AML-193 (cell line): Measurements from ENCODE around the gene TRAPPC3L.
"Not testable (repeated sequence)": the region's sequence is repeated elsewhere in the genome, so short reads cannot be mapped to it uniquely, and the experiment has no call there.

ENCODE experiments used
- DNase-seq, 2 experiments: peaks; one replicate each; lab custom pipeline; 2025; lab: John Stamatoyannopoulos, UW

TRAPPC3L gene

GRCh38 chr6:116513224-116513875 is 32.1 kb downstream of the TRAPPC3L start:
- DNase-seq = no peak

DNA sequence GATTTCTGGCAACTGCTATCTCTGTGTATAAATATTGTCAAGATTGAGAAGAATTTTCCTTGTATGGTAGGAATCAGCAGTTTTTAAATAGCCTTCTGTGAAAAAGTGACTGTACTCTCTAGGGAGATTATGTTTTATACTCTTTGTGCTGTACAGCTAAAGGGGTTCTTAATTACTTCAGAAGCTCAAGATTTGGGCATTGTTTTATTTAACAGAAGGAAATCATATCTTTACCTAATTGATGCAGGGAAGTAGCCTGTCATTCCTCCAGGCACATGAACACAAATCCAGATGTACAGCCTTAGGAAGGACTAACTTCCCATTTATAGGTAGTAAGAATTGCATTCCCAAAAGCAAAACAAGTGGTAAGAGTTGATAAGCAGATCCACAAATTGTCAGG is 32.8 kb downstream of the TRAPPC3L start:
- no peak for DNase-seq

DNA sequence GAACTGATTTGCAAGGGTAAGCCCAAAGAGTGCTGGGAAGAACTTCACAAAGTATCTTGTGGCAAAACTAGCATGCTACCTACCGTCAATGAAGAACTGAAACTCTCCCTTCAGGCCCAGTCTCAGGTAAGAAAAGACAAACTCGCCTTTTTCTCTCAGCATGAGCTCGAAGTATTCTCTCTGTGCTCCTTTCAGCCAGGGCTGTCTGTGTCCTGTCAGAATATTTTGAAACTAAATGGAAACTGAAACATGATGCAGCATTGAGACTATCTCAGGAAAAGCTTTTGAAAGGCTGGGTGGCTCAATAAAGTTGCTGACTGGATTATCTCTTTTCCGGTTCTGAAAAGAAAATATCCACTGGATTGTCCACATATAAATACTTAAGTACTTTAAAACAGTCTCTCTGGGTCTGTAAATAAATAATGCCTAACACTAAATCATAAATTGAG is 33.3 kb downstream of the TRAPPC3L start:
- DNase-seq = no peak

DNA sequence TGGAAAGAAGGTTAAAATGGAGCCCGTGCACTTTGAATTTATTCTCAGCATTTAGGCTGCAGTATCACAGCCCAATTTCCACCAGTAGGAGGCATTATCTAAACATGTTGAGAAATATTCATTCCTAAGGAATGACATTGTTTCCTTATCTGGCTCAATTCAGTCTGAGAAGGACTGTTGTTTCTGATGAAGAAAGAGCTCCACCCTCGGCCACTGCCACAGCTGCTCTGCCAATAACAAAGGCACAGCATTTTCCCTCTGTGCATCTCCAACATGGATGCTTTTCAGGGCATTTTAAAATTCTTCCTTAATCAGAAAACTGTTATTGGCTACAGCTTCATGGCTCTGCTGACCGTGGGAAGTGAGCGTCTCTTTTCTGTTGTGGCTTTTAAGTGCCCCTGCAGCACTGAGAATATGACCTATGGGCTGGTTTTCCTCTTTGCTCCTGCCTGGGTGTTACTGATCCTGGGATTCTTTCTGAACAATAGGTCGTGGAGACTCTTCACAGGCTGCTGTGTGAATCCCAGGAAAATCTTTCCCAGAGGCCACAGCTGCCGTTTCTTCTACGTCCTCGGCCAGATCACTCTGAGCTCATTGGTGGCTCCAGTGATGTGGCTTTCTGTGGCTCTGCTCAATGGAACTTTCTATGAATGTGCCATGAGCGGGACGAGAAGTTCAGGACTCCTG is 33.9 kb downstream of the TRAPPC3L start, which contains the start of gene CALHM5:
Gene CALHM5, plus strand, starts transcription at position 216 of the 687 bp plus-strand sequence. Its CDS starts 58 bp downstream, at position 274.
- DNase-seq = peak in 1 of 2 experiments; percentile 11

DNA sequence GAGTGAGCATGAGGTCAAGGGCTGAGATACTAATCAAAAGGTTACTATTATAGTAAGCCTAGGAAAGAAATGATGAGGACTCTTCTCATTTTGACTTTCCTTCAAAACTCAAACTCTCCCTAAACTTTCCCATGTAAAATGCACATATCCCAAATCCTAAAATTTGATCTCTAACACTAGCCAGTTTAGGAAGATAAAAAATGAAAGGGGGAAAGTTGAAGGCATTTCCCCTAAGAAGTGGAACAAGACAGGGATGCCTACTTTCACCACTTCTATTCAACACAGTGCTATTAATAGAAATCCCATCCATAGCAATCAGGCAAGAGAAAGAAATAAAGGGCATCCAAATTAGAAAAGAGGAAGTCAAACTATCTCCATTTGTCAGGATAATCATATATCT is 37.0 kb downstream of the TRAPPC3L start:
- no peak for DNase-seq

DNA sequence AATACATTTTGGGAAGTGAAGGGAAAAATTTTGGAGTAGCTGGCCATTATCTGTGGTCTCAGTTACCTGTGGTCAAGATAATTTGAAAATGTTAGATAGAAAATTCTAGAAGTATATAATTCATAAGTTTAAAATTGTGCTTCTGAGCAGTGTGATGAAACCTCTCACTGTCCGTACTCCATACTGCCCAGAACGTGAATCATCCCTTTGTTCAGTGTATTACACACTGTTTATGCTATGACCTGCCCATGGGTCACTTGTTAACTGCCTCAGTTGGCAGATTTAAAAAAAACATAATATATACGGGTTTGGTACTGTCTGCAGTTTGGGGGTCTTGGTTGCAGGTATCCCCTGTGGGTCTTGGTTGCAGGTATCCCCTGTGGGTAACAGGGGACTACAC is 38.2 kb downstream of the TRAPPC3L start:
- no peak for DNase-seq

DNA sequence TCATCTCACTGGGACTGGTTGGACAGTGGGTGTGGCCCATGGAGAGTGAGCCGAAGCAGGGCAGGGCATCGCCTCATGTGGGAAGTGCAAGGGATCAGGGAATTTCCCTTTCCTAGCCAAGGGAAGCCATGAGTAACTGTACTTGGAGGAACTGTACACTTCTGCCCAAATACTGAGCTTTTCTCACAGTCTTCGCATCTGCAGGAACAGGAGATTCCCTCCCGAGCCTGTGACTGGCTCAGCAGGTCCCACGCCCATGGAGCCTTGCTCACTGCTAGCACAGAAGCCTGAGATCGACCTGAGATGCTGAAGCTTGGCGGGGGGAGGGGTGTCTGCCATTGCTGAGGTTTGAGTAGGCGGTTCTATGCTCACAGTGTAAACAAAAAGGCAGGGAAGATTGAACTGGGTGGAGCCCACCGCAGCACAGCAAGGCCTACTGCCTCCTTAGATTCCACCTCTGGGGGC is 44.5 kb downstream of the TRAPPC3L start:
- no peak for DNase-seq

- no peak for DNase-seq
These were observed 48.3 kb downstream of the TRAPPC3L start for GRCh38 chr6:116497113-116497676.

DNA sequence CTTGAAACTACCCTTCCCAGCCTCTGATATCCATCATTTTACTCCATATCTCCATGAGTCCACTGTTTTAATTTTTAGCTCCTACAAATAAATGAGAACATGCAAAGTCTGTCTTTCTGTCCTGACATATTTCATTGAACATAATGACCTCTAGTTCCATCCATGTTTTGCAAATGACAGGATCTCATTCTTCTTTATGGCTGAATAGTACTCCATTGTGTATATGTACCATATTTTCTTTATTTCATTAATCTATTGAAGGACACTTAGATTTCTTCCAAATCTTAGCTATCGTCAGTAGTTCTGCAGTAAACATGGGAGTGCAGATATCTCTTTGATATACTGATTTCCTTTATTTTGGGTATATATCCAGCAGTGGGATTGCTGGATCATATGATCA is 50.3 kb downstream of the TRAPPC3L start:
- DNase-seq = not testable (repeated sequence)

DNA sequence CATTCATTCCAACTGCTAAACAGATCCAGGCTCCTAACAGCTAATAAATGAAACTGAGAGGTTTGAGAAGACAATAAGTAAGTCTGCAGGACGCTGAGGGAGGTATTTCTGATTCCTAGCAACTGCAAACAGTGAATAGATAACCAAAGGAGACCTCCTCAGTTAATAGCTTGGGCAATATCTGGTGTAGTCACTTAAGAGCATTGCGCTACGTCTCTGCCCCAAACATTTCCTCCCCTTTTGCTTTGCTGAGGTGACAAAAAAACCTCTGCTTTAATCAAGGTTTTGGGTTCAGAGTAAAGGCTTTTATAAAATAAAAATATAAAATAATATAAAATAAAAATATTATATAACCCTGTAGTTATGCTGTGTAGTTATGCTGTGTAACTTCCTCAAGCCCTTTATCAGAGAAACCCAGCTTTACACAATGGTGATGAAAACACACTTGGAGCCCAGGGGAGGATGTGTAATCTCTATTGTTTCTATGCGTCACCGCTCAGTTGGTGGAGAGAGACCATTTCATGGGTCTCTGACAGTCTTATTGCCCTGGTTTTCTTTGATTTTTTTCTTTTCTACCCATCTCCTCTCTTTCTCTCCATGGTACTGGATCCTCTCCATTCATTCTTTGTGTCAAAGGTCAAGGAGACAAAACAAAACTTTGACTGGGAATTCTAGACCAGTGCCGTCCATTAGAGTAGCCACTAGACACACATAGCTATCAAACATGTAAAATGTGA is 53.0 kb downstream of the TRAPPC3L start:
- no peak for DNase-seq

DNA sequence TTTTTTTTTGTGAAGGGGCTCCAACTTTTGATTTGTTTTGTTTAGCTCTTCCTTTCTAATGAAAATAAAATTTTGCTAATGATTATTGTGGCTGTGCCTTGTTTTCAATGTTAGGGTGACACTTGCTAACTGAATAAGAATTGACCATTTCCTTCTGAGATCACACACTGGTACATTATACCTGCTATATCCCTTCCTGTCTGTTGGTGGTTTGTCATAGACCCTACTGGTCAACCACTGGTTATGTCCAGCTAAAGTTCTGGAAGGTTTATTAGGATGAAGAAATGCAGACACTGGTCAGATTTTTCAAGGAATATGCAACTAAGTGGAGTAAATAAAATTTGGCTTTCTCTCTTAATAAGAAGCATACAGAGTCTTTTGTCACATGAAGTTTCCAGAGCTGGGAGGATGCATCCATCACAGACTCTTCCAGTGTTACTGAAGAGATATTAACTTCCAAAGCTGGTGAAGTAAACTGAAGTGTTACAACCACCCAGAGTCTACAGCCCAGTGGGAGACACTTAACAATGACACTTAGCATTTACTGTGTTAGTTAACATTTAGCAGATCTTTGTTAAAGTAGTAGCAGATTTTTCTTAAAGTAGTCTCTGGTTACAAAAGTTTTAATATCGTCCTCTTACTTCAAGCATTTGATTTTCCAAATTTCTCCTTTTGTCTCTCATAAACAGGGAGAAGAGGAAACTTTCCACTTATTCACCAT is 53.7 kb downstream of the TRAPPC3L start:
- no peak for DNase-seq

GRCh38 chr6:116485559-116486184 is 59.8 kb downstream of the TRAPPC3L start:
- no peak for DNase-seq

DNA sequence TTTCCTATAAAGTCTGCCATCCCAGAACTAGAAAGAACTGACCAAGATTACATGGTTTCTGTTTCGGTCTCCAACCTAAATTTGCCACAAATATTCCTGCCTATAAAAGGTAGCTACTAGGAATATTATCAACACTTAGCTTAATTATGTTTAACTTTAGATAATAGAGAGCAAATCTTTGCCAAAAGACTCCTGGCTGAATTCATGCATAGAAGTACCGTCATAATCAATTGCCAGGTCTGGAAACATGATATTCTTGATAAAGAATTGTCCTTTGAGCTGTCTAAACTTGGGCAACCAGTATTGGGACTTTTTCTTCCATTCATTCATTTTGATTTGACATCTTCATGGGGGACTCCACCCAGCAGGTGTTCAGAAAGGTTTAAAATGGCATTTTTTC is 61.9 kb downstream of the TRAPPC3L start:
- no peak for DNase-seq

- DNase-seq = no peak
These were observed 62.7 kb downstream of the TRAPPC3L start for GRCh38 chr6:116482780-116483179.

DNA sequence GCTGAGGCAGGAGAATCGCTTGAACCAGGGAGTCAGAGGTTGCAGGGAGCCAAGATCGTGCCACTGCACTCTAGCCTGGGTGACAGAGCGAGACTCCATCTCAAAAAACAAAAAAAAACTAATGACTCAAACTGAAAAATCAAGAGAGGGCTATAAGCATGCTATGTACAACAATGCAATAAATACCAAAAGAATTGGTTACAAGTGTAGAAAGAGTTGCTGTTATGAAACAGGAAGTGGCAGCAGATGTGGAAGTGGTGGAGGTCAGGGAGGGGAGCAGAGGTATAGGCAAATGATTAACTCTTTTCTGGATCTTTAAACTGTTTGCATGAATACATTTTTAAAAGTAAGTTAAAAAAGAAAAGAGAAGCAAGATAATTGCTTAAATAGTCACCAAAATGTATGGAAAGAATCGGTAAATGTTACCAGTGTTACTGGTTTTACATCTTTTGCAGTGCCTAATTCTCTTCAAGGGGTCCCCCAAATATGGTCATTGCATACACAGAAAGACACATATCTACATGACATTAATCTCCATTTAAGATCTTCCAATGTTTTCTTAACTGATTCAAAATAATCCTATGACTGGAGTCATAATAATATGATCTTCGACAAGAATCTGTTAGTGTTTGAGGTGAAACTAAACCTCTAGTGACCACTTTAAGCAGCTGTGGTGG is 69.3 kb downstream of the TRAPPC3L start:
- peak; percentile 95 to 97 for DNase-seq

DNA sequence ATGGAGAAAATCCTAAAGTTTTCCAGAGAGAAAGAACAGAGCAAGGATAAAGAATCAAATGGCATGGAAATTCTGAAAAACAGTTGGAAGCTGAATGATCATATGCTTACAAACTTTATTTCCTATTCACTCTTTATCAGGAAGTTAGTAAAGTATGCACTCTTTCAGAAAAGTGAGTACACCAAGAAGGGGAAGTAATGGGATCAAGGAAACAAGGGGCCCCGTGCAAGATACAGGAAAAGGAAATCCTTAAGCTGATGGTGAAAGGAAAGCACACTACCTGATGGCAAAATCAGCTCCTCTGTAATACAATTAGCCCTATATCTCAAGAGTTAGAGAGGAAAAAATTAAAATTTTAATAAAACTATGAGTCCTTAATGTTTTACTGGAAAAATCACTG is 70.3 kb downstream of the TRAPPC3L start:
- peak; percentile 85 to 91 for DNase-seq

DNA sequence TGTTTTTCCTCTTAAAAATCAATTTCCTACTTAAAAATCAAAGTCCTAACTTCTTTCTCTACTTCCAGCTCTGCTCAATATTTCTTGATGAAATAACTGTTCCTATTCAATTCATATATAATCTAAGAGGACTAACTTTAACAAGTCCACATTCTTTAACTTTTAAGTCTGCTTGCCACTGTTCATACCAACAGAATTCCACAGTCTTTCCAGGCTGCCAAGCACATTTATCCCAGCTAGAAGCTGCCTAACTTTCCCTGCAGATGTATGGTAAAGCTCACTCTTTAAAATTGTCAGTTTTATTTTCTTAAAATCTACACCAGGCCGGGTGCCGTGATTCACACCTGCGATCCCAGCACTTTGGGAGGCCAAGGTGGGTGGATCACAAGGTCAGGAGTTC is 72.8 kb downstream of the TRAPPC3L start:
- DNase-seq = no peak

DNA sequence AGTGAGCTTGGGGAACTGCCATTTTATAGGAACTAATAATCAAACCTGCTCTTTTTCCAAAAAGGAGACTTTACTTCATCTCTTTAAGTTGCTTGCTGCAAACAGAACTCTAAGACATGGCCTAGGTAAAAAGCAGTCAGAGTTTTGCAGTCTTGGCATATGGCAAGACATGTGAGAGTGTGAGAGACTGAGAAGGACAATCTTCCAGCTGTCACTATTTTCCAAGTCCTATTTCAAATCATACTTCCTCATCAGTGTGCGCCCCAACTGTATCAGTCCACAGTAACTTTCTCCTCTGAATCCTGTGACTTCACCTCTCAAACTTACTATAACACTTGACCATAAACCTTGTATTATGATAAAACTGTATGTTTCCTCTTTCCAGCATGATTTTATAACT is 74.0 kb downstream of the TRAPPC3L start:
- DNase-seq = no peak

GRCh38 chr6:116468293-116468692 is 77.2 kb downstream of the TRAPPC3L start:
- DNase-seq = no peak

- no peak for DNase-seq
These were observed 78.0 kb downstream of the TRAPPC3L start for GRCh38 chr6:116467514-116467913.

DNA sequence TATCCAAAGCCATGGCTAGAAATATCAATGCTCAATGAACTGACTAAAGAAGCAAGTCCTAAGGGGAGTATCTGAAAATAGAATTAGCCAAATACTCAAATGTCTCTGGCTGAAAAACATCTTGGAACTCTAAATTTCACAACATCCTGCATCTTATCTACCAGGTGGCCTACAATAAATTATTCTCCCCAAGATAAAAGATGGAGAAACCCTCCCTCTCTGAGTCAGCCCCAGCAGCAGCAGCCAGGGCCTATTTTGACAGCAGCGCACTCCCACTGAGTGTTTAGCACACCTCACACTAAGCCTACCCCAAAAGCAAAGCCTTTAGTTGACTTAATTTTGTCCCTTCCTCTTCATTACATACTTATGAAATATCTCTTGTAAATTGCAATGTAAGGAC is 78.4 kb downstream of the TRAPPC3L start:
- DNase-seq = no peak
